Measurements from ENCODE around the gene ARL6IP4. TPM values are rescaled to one million over a fixed set of nuclear protein-coding genes. Genes with fewer than 3 reads are reported as not detected.

Gene ARL6IP4
- total RNA-seq, 1 experiment from 2014 or later: 85.1 TPM

DNA sequence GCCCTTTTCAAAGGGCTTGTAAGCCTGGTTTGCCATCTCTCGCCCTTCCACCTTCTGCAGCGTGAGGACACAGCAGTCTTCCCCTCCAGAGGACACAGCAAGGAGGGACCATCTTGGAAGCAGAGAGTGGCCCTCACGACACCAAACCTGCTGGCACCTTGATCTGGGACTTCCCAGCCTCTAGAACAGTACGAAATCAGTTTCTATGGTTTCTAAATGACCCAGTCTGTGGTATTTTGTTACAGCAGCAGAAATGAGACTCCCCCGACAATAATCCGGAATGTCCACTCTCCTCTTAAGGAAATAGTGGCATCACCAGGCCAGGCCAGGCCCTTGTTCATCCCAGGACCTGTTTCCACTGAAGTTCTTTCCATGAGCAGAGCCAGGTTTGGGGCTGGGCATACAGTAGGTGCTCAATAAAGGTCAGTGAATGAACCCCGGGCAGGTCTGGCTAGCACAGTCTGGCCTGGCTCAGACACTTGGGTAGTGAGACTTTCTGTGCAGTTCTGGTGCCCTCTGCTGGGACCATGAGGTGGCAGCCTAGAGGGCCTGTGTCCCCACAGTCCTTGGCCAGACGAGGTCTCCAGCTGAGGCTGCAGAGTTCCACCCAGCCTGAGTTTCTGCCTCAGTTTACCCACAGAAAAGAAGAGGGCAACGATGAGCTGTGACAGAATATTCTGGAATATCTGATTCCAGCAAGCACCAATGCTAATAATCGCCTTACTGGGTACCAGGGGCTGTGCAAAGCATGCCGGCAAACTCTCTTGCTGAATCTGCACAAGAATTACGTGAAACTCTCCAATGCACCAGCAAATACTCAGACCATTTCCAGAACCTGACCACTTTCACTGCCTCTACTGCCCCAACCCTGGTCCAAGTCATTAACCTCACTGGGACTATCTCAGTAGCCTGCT is 28.2 kb upstream of the ARL6IP4 start:
- Histone ChIP-seq H3K9me2 (replicated peaks; ENCODE audit: insufficient read depth, low read length) (no peaks in the 10 kb centered on the region), H3K27ac (ENCODE audit: low read length) (no peak overlapping the region), H3K4me3 (ENCODE audit: low read length) (no peak overlapping the region), H3K4me1 (ENCODE audit: low read length) (no peaks in the 10 kb centered on the region), H4K20me1 (ENCODE audit: insufficient read depth, low read depth, low read length) (no peaks in the 10 kb centered on the region), H2AFZ (ENCODE audit: low read length) (no peak overlapping the region), H3K36me3 (ENCODE audit: insufficient read depth, low read length) (no peaks in the 10 kb centered on the region), H3K4me2 (ENCODE audit: low read depth, low read length, poor library complexity, severe bottlenecking) (no peak overlapping the region), H3K27me3 (ENCODE audit: low read length) (no peaks in the 10 kb centered on the region), H3K79me2 (ENCODE audit: low read length) (no peaks in the 10 kb centered on the region), H3K9me3 (ENCODE audit: low read length) (no peaks in the 10 kb centered on the region), H3K9ac (ENCODE audit: low read length) (no peak overlapping the region)
- peak; percentile 89 for DNase-seq

DNA sequence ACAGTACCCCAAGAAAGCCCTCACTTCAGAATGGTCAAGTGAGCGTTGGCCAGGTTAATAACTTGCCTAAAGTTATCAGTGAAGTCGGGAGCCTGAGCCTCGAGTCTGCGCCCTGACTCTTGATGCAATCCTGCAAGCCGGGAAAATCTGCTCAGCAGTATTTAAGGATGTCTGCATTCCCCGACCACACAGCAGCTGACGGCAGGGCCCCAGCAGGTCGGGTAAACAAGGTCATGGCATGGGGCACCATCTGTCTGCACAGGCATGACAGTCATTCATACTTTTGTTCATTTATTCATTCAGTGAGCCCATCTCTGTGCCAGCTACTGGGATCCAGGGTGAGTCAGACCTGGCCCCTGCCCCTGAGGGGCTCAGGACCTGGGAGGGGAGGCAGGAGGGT is 25.3 kb upstream of the ARL6IP4 start:
- DNase-seq: no peak
- Histone ChIP-seq H3K9ac (ENCODE audit: low read length) (no peak overlapping the region), H3K9me2 (replicated peaks; ENCODE audit: insufficient read depth, low read length) (no peaks in the 10 kb centered on the region), H3K27ac (ENCODE audit: low read length) (no peak overlapping the region), H3K4me2 (ENCODE audit: low read depth, low read length, poor library complexity, severe bottlenecking) (no peak overlapping the region), H4K20me1 (ENCODE audit: insufficient read depth, low read depth, low read length) (no peaks in the 10 kb centered on the region), H3K27me3 (ENCODE audit: low read length) (no peaks in the 10 kb centered on the region), H2AFZ (ENCODE audit: low read length) (no peak overlapping the region), H3K36me3 (ENCODE audit: insufficient read depth, low read length) (no peaks in the 10 kb centered on the region), H3K9me3 (ENCODE audit: low read length) (no peaks in the 10 kb centered on the region), H3K4me1 (ENCODE audit: low read length) (no peaks in the 10 kb centered on the region), H3K79me2 (ENCODE audit: low read length) (no peaks in the 10 kb centered on the region), H3K4me3 (ENCODE audit: low read length) (no peak overlapping the region)

DNA sequence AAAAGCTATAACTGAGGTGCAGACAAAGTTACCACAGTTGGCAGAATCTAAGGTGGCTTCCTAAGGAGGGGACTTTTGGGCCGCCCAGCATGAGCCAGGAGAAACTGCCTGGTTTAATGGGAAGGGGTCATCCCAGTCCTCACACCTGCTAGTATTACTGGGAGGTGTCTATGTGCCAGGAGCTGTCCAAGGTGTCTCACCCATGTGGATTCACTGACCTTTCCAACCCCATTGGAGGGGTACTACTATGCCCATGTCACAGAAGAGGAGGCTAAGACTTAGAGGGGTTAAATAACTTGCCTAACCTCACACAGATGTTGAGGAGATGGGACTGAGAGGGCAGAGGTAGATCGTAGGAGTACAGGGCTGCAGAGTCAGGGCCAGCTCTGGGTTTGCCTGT is 24.4 kb upstream of the ARL6IP4 start:
- Histone ChIP-seq H3K27me3 (ENCODE audit: low read length) (no peaks in the 10 kb centered on the region), H3K79me2 (ENCODE audit: low read length) (no peaks in the 10 kb centered on the region), H4K20me1 (ENCODE audit: insufficient read depth, low read depth, low read length) (no peaks in the 10 kb centered on the region), H3K4me2 (ENCODE audit: low read depth, low read length, poor library complexity, severe bottlenecking) (no peak overlapping the region), H3K27ac (ENCODE audit: low read length) (no peak overlapping the region), H3K9ac (ENCODE audit: low read length) (no peak overlapping the region), H3K9me3 (ENCODE audit: low read length) (no peaks in the 10 kb centered on the region), H3K4me3 (ENCODE audit: low read length) (no peak overlapping the region), H3K9me2 (replicated peaks; ENCODE audit: insufficient read depth, low read length) (no peaks in the 10 kb centered on the region), H3K36me3 (ENCODE audit: insufficient read depth, low read length) (no peaks in the 10 kb centered on the region), H3K4me1 (ENCODE audit: low read length) (no peaks in the 10 kb centered on the region), H2AFZ (ENCODE audit: low read length) (no peak overlapping the region)
- no peak for DNase-seq

DNA sequence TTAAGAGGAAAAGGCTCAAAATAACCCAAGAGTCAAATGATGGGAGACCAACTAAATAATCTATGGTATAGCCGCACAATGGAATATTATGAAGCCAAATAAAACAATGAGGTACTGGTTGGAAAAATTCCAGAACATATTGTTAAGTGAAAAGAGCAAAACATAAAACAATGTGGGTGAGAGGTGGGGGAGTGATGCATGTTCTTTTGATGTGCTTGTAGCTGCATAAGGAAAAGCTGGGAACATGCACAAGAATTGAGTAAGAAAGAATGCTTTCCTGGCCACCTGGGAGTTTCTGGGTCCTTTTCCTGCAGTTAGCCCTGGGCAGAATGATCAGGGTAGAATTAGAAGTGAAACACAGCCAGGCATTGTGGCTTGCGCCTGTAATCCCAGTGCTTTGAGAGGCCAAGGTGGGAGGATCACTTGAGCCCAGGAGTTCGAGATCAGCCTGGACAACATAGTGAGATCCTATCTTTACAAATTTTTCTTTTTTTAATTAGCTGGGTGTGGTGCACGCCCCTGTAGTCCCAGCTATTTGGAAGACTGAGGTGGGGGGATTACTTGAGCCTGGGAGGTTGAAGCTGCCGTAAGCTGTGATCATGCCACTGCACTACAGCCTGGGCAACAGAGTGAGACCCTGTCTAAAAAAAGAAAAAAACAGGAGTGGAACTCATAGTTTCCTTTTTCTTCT is 22.1 kb upstream of the ARL6IP4 start:
- no peak overlapping the region for H3K4me3 ChIP-seq (ENCODE audit: low read length)
- no peaks in the 10 kb centered on the region for H3K9me2 ChIP-seq (replicated peaks; ENCODE audit: insufficient read depth, low read length)
- no peaks in the 10 kb centered on the region for H3K9me3 ChIP-seq (ENCODE audit: low read length)
- no peaks in the 10 kb centered on the region for H3K79me2 ChIP-seq (ENCODE audit: low read length)
- H3K27me3 ChIP-seq (ENCODE audit: low read length): no peaks in the 10 kb centered on the region
- H3K4me2 ChIP-seq (ENCODE audit: low read depth, low read length, poor library complexity, severe bottlenecking): no peak overlapping the region
- no peaks in the 10 kb centered on the region for H3K36me3 ChIP-seq (ENCODE audit: insufficient read depth, low read length)
- H2AFZ ChIP-seq (ENCODE audit: low read length): no peak overlapping the region
- H3K4me1 ChIP-seq (ENCODE audit: low read length): 0 out of 2 replicates have a peak, but pooled peaks cover 3% of the 10 kb centered on the region
- no peaks in the 10 kb centered on the region for H4K20me1 ChIP-seq (ENCODE audit: insufficient read depth, low read depth, low read length)
- no peak overlapping the region for H3K27ac ChIP-seq (ENCODE audit: low read length)
- no peak for DNase-seq
- H3K9ac ChIP-seq (ENCODE audit: low read length): no peak overlapping the region

DNA sequence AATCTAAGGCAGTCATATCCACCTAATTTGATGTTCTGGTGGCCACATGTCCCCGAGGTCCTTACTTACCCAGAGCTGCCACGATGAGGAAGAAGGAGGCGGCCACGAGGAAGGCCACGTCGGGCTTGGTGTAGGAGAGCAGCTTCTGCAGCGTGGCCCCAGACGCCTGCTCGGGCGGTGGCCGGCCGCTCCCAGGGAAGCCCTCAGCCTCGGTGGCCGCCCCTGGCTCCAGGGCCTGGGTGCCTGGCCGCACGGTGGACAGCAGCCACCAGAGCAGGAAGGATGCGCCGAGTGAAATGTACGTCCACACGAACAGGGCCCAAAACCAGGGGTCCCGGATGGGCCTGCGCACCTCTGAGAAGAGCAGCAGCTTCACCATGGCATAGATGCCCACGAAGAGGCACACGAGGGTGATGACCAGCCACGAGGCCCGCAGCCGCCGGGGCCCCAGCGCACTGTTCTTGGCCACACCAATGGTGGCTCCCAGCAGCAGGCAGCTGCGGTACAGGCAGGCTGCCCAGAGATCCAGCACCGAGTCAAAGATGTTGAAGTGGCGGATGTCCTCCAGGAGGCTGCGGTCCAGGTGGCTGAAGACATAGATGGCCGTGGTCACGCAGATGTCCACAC is 20.8 kb upstream of the ARL6IP4 start:
- Histone ChIP-seq H3K27ac (ENCODE audit: low read length) (no peak overlapping the region), H3K9me3 (ENCODE audit: low read length) (no peaks in the 10 kb centered on the region), H2AFZ (ENCODE audit: low read length) (no peak overlapping the region), H3K27me3 (ENCODE audit: low read length) (no peaks in the 10 kb centered on the region), H3K4me1 (ENCODE audit: low read length) (0 out of 2 replicates have a peak, but pooled peaks cover 3% of the 10 kb centered on the region), H3K4me2 (ENCODE audit: low read depth, low read length, poor library complexity, severe bottlenecking) (no peak overlapping the region), H3K79me2 (ENCODE audit: low read length) (no peaks in the 10 kb centered on the region), H4K20me1 (ENCODE audit: insufficient read depth, low read depth, low read length) (no peaks in the 10 kb centered on the region), H3K9ac (ENCODE audit: low read length) (no peak overlapping the region), H3K9me2 (replicated peaks; ENCODE audit: insufficient read depth, low read length) (no peaks in the 10 kb centered on the region), H3K36me3 (ENCODE audit: insufficient read depth, low read length) (no peaks in the 10 kb centered on the region), H3K4me3 (ENCODE audit: low read length) (no peak overlapping the region)
- no peak for DNase-seq

DNA sequence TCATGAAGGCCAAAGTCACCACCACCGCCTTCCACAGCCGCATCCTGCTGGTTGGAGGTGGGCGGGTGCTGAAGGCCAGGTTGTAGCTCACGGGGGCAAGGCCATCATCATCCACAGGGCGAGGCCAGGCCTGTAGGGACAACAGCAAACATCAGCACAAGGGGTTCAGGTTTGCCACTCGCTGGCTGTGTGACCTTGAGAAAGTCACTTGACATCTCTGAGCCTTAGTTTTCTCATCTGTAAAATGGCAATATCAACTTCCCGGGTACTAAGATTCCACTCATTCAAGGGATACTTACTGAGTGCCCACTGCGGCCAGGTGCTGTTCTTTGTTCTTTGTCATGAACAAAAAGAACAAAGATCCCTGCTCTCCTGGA is 20.3 kb upstream of the ARL6IP4 start:
- Histone ChIP-seq H3K4me1 (ENCODE audit: low read length) (0 out of 2 replicates have a peak, but pooled peaks cover 3% of the 10 kb centered on the region), H4K20me1 (ENCODE audit: insufficient read depth, low read depth, low read length) (no peaks in the 10 kb centered on the region), H3K27ac (ENCODE audit: low read length) (no peak overlapping the region), H3K4me2 (ENCODE audit: low read depth, low read length, poor library complexity, severe bottlenecking) (no peak overlapping the region), H3K27me3 (ENCODE audit: low read length) (no peaks in the 10 kb centered on the region), H3K9me3 (ENCODE audit: low read length) (no peaks in the 10 kb centered on the region), H3K36me3 (ENCODE audit: insufficient read depth, low read length) (no peaks in the 10 kb centered on the region), H3K79me2 (ENCODE audit: low read length) (no peaks in the 10 kb centered on the region), H3K4me3 (ENCODE audit: low read length) (no peak overlapping the region), H2AFZ (ENCODE audit: low read length) (no peak overlapping the region), H3K9ac (ENCODE audit: low read length) (no peak overlapping the region), H3K9me2 (replicated peaks; ENCODE audit: insufficient read depth, low read length) (no peaks in the 10 kb centered on the region)
- DNase-seq: no peak

DNA sequence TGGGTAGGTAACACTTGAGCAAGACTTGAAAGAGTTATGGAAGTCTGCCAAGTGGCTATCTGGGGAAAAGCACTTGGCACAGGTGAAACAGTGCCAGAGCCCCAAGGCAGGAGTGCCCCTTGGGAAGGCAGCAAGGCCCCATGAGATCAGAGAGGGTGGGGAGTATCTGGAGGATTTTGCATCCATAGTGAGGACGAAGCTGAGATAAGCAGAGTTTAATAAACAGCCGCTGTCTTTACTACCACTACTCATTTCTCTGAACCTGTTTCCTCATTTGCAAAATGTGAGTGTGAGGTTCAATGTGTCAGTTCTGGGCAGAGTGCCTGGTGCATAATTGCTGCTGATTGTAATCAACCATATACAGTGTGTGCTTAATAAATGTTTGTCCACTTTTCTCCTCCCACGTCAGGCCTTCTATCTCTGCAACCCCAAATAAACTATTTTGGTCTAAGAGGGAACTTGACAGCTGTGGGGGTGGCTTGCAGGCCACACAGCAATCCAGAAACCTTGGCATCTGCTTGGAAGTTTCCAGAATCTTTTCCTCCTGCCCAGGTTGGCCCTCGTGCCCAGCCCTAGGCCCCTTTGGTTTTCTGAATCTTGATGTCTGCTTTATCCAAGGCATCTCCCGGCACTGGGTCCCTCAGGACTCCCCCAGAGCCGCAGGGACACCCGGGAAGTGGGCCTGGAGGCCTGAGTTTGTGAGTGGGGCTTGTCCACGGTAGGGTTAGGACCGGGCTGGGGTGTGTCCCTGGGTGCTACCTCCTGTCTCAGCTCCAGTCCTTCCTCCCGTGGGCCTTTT is 18.8 kb upstream of the ARL6IP4 start:
- Histone ChIP-seq H3K9me3 (ENCODE audit: low read length) (no peaks in the 10 kb centered on the region), H3K4me1 (ENCODE audit: low read length) (peaks cover 12% of the 10 kb centered on the region), H2AFZ (ENCODE audit: low read length) (no peak overlapping the region), H4K20me1 (ENCODE audit: insufficient read depth, low read depth, low read length) (no peaks in the 10 kb centered on the region), H3K9ac (ENCODE audit: low read length) (no peak overlapping the region), H3K4me3 (ENCODE audit: low read length) (no peak overlapping the region), H3K4me2 (ENCODE audit: low read depth, low read length, poor library complexity, severe bottlenecking) (no peak overlapping the region), H3K36me3 (ENCODE audit: insufficient read depth, low read length) (no peaks in the 10 kb centered on the region), H3K9me2 (replicated peaks; ENCODE audit: insufficient read depth, low read length) (no peaks in the 10 kb centered on the region), H3K27ac (ENCODE audit: low read length) (no peak overlapping the region), H3K79me2 (ENCODE audit: low read length) (no peaks in the 10 kb centered on the region), H3K27me3 (ENCODE audit: low read length) (no peaks in the 10 kb centered on the region)
- DNase-seq: no peak

DNA sequence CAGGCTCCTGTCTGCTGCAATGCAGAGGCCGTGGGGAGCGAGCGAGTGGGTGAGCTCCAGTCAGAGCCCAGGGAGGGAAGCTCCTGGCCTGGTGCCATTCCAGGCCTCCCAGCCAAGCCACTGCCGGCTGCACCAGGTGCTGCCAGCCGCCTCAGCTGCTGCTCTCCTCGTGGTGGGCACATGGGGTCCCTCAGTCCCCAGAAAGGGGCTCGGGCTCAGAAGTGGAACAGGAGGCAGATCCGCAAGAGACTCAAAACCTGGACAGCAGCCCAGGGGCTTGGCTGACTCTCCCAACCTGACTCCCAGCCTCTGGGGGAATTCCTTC is 16.6 kb upstream of the ARL6IP4 start:
- Histone ChIP-seq H3K9ac (ENCODE audit: low read length) (no peak overlapping the region), H3K27ac (ENCODE audit: low read length) (no peak overlapping the region), H3K9me2 (replicated peaks; ENCODE audit: insufficient read depth, low read length) (no peaks in the 10 kb centered on the region), H3K9me3 (ENCODE audit: low read length) (no peaks in the 10 kb centered on the region), H3K27me3 (ENCODE audit: low read length) (no peaks in the 10 kb centered on the region), H3K79me2 (ENCODE audit: low read length) (no peaks in the 10 kb centered on the region), H4K20me1 (ENCODE audit: insufficient read depth, low read depth, low read length) (no peaks in the 10 kb centered on the region), H3K4me2 (ENCODE audit: low read depth, low read length, poor library complexity, severe bottlenecking) (no peak overlapping the region), H2AFZ (ENCODE audit: low read length) (no peak overlapping the region), H3K4me3 (ENCODE audit: low read length) (no peak overlapping the region), H3K4me1 (ENCODE audit: low read length) (peaks cover 12% of the 10 kb centered on the region), H3K36me3 (ENCODE audit: insufficient read depth, low read length) (no peaks in the 10 kb centered on the region)
- no peak for DNase-seq

Measured in Karpas-422 (cell line).